ENCODE data around the gene TCF7L1.

Gene TCF7L1

DNA sequence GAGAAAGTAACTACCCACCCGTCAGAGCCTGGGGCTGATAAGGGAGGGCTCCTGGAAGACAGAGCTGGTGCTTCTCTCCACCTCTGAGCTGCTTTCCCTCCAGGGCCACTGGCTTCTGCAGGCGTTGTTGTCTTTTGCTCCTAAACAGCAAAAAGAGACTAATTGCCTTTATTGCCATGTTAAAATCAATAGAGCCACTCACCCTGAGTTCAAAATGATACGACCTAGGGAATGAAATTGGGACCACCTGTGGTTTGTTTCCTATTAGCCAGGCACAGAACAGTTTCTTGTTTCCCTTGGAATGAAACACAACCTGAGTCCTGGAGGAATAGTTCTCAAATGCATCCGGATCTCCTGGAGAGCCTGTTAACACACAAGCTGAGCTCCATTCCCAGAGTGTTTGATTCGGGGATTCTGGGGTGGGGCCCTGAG is 45.8 kb downstream of the TCF7L1 start:
- Histone ChIP-seq H3K9ac (ENCODE audit: low read depth, low read length) (no peak overlapping the region), H3K36me3 (ENCODE audit: insufficient read depth, low read length) (no peaks in the 10 kb centered on the region), H3K4me2 (ENCODE audit: low read length) (no peak overlapping the region), H3K27me3 (ENCODE audit: control insufficient read depth, insufficient read depth, low read length) (no peaks in the 10 kb centered on the region), H3K4me3 (ENCODE audit: low read length) (no peak overlapping the region), H3K9me3 (replicated peaks; ENCODE audit: low read length) (no peaks in the 10 kb centered on the region), H3K4me1 (ENCODE audit: control insufficient read depth, insufficient read depth, low read length) (peaks cover 38% of the 10 kb centered on the region)

DNA sequence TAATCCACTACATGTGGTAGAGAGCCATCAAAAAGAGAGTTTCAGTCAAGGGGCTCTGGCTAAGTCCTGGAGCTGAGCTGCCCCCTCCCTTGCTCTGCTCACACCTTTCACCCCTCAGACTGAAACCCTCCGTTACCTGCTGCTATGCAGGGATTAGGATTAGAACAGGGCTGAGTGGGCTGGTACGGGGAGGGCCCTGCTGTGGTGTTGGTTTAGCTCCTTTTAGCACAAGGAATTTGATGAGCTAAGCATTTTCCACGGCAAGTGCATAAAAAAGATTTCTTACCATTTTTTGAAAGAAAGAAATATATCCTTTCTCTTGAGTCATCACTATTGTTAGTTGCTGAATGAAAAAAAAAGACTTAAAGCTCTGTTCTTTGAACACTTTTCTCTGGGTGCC is 46.3 kb downstream of the TCF7L1 start:
- Histone ChIP-seq H3K9ac (ENCODE audit: low read depth, low read length) (no peak overlapping the region), H3K27me3 (ENCODE audit: control insufficient read depth, insufficient read depth, low read length) (no peaks in the 10 kb centered on the region), H3K4me2 (ENCODE audit: low read length) (no peak overlapping the region), H3K4me3 (ENCODE audit: low read length) (no peak overlapping the region), H3K9me3 (replicated peaks; ENCODE audit: low read length) (no peaks in the 10 kb centered on the region), H3K36me3 (ENCODE audit: insufficient read depth, low read length) (no peaks in the 10 kb centered on the region), H3K4me1 (ENCODE audit: control insufficient read depth, insufficient read depth, low read length) (peaks cover 41% of the 10 kb centered on the region)

DNA sequence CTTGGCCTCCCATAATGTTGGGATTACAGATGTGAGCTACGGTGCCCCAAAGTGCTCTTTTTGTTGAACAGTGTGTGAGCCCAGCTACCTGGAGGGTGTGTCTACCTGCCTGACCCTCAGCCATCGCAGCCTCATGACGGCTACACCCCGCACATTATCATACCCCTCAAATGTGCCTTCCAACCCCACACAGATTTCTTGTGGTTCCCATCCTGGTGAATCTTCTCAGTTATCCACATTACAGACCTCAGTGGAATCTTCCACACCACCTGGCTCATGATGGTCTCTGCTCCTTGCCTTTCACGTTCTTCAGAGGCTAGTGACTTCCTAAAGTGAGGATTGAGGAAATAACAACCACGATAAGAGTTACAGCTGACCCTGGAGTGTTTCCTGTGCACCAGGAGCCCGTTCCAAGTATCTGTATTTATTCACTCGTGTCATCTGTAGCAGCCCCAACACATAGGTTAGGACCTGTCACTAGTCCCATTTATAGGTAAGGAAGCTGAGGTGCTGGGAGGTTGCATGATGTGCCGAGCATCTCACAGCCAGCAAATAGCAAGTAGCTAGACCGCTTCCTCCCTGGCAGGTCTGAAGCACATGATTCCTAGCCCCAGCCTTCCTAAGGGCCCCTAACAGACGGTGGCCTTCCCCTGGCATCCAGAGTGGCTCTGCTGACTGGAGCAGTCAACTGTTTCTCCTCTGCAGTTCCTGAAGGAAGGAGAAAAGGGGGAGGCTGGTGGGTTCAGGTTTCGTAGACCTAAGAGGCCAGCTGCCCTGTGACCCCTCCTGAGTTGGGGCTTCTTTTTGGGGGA is 47.3 kb downstream of the TCF7L1 start:
- Histone ChIP-seq H3K4me2 (ENCODE audit: low read length) (no peak overlapping the region), H3K27me3 (ENCODE audit: control insufficient read depth, insufficient read depth, low read length) (no peaks in the 10 kb centered on the region), H3K9me3 (replicated peaks; ENCODE audit: low read length) (no peaks in the 10 kb centered on the region), H3K36me3 (ENCODE audit: insufficient read depth, low read length) (peaks cover 3% of the 10 kb centered on the region), H3K9ac (ENCODE audit: low read depth, low read length) (no peak overlapping the region), H3K4me3 (ENCODE audit: low read length) (no peak overlapping the region), H3K4me1 (ENCODE audit: control insufficient read depth, insufficient read depth, low read length) (peaks cover 34% of the 10 kb centered on the region)

DNA sequence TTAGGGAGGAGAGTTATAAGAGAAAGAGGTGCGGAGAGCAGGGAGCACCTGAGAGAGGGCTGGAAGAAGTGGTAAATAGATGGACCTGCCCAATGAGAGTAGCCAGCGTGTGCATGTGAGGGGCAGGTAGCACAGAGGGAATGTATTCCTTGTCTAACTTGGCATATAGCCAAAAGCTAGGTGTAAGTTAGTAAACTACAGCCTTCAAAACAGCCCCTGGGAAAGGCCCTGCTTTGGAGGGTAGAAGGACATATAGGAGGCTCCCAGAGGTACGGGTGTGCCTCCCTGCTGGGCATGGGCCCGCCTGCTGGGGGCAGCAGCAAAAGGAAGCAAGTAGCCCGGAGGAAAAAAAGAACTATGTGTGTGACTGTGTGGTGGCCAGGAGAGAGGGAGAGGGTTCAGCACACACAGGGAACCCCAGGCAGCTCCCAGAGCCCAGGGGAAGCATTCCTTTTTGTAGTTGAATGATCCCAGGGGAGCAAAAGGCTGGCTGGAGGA is 48.0 kb downstream of the TCF7L1 start:
- Histone ChIP-seq H3K4me3 (ENCODE audit: low read length) (no peak overlapping the region), H3K9ac (ENCODE audit: low read depth, low read length) (no peak overlapping the region), H3K27me3 (ENCODE audit: control insufficient read depth, insufficient read depth, low read length) (no peaks in the 10 kb centered on the region), H3K4me2 (ENCODE audit: low read length) (no peak overlapping the region), H3K36me3 (ENCODE audit: insufficient read depth, low read length) (peaks cover 3% of the 10 kb centered on the region), H3K4me1 (ENCODE audit: control insufficient read depth, insufficient read depth, low read length) (peaks cover 28% of the 10 kb centered on the region), H3K9me3 (replicated peaks; ENCODE audit: low read length) (no peaks in the 10 kb centered on the region)

DNA sequence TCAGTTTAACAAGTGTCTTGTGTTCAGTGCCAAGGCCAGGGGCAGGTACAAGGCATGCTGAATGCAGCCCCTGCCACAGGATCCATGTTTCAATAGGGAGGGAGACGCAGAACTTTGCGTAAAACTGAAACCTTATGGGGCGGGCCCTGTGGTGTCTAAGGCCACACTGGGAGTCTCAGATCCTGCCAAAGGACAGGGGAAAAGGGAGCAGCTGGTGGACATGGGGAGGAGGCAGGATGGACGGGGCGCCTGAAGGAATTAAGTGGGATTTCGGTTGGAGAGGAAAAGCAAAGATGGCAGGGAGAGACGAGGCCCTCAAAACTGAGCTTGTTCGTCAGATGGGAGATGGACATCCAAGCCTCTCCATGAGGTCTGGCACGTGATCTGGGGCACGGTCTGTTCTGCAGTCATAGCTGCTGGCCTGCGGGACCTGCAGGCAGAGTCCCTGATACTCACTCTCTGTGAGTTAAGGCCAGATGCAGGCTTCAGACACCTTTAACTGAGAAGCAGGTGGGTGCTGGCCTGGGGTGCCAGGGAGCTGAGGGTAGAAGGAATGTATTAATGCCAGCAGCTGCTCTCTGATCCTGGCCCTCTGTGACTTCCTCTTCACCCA is 48.8 kb downstream of the TCF7L1 start:
- Histone ChIP-seq H3K4me1 (ENCODE audit: control insufficient read depth, insufficient read depth, low read length) (peaks cover 25% of the 10 kb centered on the region), H3K9me3 (replicated peaks; ENCODE audit: low read length) (no peaks in the 10 kb centered on the region), H3K4me3 (ENCODE audit: low read length) (no peak overlapping the region), H3K36me3 (ENCODE audit: insufficient read depth, low read length) (peaks cover 3% of the 10 kb centered on the region), H3K4me2 (ENCODE audit: low read length) (no peak overlapping the region), H3K9ac (ENCODE audit: low read depth, low read length) (no peak overlapping the region), H3K27me3 (ENCODE audit: control insufficient read depth, insufficient read depth, low read length) (no peaks in the 10 kb centered on the region)

DNA sequence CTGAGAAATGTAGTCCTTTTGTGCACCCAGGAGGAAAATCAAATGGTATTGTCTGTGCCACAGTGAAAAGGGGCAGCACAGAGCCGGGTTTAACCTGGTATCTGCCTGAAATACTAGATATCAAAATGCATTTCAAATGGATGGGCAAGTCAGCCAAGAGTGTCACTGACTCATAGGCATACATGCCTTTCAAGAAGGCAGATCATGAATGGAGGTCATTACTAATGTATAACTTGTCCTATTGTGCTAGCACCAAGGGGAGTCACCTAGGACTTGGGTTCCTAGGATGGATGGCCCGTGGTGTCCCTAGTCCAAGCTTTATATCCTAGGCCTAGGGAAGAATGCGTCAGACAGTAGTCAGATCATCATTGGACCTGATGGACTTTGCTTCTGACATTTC is 49.9 kb downstream of the TCF7L1 start:
- Histone ChIP-seq H3K36me3 (ENCODE audit: insufficient read depth, low read length) (peaks cover 3% of the 10 kb centered on the region), H3K4me1 (ENCODE audit: control insufficient read depth, insufficient read depth, low read length) (peaks cover 22% of the 10 kb centered on the region), H3K27me3 (ENCODE audit: control insufficient read depth, insufficient read depth, low read length) (no peaks in the 10 kb centered on the region)

DNA sequence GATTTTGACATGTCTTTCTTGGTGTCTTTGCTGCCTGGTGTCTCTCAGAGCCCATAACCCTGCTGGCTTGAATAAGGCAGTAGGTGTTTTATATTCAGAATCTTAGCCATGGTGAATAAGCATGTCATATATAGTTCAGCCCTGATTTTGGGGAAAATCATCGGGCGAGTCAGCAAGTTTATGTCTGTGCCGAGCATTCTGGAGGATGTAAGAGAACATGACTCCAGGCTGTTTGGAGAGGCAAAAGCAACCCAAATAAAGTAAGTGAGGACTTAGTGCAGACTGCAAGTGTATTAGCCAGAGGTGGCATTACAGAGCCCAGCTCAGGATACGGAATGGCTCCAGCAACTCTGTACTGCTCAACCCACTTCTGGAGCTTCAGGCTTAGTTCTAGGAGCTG is 50.3 kb downstream of the TCF7L1 start:
- Histone ChIP-seq H3K4me3 (ENCODE audit: low read length) (no peak overlapping the region), H3K9me3 (replicated peaks; ENCODE audit: low read length) (no peaks in the 10 kb centered on the region), H3K27me3 (ENCODE audit: control insufficient read depth, insufficient read depth, low read length) (no peaks in the 10 kb centered on the region), H3K9ac (ENCODE audit: low read depth, low read length) (no peak overlapping the region), H3K4me2 (ENCODE audit: low read length) (peak overlapping the region; percentile 19), H3K4me1 (ENCODE audit: control insufficient read depth, insufficient read depth, low read length) (peaks cover 18% of the 10 kb centered on the region), H3K36me3 (ENCODE audit: insufficient read depth, low read length) (peaks cover 3% of the 10 kb centered on the region)

More for the DNA sequence above, 49.9 kb downstream of the TCF7L1 start:
- H3K9ac ChIP-seq (ENCODE audit: low read depth, low read length): no peak overlapping the region
- H3K4me3 ChIP-seq (ENCODE audit: low read length): no peak overlapping the region
- H3K9me3 ChIP-seq (replicated peaks; ENCODE audit: low read length): no peaks in the 10 kb centered on the region
- peak overlapping the region; percentile 19 for H3K4me2 ChIP-seq (ENCODE audit: low read length)

DNA sequence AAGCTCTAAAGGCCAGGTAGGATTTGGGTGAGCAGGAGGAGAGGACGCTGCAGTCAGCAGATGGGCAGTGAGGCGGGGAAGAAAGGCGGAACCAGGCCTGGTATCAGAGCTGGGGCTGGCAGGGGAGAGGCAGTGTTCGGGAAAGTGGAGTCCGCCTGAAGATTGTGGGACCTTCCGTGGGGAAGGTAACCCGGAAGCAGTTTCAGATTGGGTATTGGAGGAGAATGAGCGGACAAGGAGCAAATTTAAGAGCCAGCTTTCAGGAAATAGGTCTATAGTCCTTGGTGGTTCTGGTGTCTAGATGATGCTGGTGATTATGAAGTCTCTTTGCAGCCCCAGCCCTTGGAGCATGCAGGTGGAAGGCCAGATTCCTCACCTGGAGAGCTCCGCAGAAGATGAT is 51.0 kb downstream of the TCF7L1 start:
- Histone ChIP-seq H3K36me3 (ENCODE audit: insufficient read depth, low read length) (peaks cover 3% of the 10 kb centered on the region), H3K9ac (ENCODE audit: low read depth, low read length) (no peak overlapping the region), H3K9me3 (replicated peaks; ENCODE audit: low read length) (no peaks in the 10 kb centered on the region), H3K4me1 (ENCODE audit: control insufficient read depth, insufficient read depth, low read length) (peaks cover 22% of the 10 kb centered on the region), H3K4me3 (ENCODE audit: low read length) (no peak overlapping the region), H3K4me2 (ENCODE audit: low read length) (no peak overlapping the region), H3K27me3 (ENCODE audit: control insufficient read depth, insufficient read depth, low read length) (no peaks in the 10 kb centered on the region)

DNA sequence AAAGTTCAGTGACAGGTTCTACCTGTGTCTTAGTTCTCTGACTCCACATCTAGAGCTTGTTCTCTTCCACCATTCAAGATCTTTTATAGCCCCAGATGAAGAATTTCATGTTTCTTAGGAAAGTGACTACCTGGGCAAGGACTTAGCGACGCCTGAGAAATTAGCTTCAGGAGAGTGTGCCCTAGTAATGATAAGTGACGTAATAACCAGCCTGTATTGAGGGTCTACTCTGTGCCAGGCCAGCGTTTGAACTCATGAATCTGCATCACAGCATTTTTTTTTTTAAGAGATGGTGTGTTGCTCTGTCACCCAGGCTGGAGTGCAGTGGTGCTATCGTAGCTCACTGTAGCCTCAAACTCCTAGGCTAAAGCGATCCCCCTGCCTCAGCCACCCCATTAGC is 51.8 kb downstream of the TCF7L1 start:
- Histone ChIP-seq H3K27me3 (ENCODE audit: control insufficient read depth, insufficient read depth, low read length) (no peaks in the 10 kb centered on the region), H3K9ac (ENCODE audit: low read depth, low read length) (no peak overlapping the region), H3K4me3 (ENCODE audit: low read length) (no peak overlapping the region), H3K9me3 (replicated peaks; ENCODE audit: low read length) (no peaks in the 10 kb centered on the region), H3K4me1 (ENCODE audit: control insufficient read depth, insufficient read depth, low read length) (peaks cover 25% of the 10 kb centered on the region), H3K36me3 (ENCODE audit: insufficient read depth, low read length) (peaks cover 3% of the 10 kb centered on the region), H3K4me2 (ENCODE audit: low read length) (no peak overlapping the region)

DNA sequence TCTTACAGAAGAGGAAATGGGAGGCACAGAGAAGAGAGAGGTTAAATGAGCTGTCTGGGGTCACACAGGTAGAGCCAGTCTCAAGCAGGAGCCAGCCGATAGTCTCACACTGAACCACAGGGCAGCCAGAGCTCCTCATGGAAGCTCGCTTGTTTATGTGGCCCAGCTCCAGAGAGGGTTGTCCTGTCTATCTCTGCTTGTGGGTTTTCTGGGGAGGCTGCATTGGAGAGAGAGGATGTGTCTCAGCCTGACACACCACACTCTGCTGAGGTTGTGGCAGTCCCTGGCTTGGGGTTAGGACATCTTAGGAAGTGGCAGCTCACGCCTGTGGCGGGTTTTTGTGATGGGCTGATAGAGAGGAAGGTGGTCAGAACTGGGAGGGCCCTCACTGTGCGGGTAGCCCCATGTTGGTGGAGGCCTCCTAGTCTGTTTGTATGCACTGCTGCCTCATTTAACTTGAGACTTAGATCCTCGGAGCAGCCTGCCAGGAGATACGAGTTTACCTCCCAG is 52.3 kb downstream of the TCF7L1 start:
- Histone ChIP-seq H3K27me3 (ENCODE audit: control insufficient read depth, insufficient read depth, low read length) (no peaks in the 10 kb centered on the region), H3K9ac (ENCODE audit: low read depth, low read length) (no peak overlapping the region), H3K4me1 (ENCODE audit: control insufficient read depth, insufficient read depth, low read length) (peaks cover 25% of the 10 kb centered on the region), H3K4me2 (ENCODE audit: low read length) (no peak overlapping the region), H3K4me3 (ENCODE audit: low read length) (no peak overlapping the region), H3K36me3 (ENCODE audit: insufficient read depth, low read length) (peaks cover 3% of the 10 kb centered on the region), H3K9me3 (replicated peaks; ENCODE audit: low read length) (no peaks in the 10 kb centered on the region)

DNA sequence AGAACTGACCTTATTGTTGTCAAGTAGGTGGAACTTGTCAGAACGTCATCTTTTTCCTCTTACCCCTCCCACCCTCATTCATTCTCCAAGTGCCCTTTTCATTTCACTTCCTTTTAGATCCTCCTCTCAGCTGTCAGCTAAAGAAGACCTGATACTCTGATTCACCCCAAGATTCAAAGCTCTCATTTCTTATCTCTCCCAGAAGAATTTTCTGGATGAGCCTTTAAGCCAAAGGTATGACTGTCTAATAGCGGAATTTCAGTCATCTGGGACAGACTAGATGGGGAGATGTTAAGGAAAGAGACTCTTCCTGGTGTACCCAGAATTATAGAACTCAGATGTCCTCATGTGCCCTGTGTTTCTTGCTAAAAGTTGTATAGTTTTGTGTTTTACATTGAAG is 53.9 kb downstream of the TCF7L1 start:
- peaks cover 25% of the 10 kb centered on the region for H3K4me1 ChIP-seq (ENCODE audit: control insufficient read depth, insufficient read depth, low read length)

More for the DNA sequence above, 53.9 kb downstream of the TCF7L1 start:
- Histone ChIP-seq H3K4me2 (ENCODE audit: low read length) (no peak overlapping the region), H3K9me3 (replicated peaks; ENCODE audit: low read length) (no peaks in the 10 kb centered on the region), H3K4me3 (ENCODE audit: low read length) (no peak overlapping the region), H3K27me3 (ENCODE audit: control insufficient read depth, insufficient read depth, low read length) (no peaks in the 10 kb centered on the region), H3K36me3 (ENCODE audit: insufficient read depth, low read length) (peaks cover 3% of the 10 kb centered on the region), H3K9ac (ENCODE audit: low read depth, low read length) (no peak overlapping the region)

Data from skeletal muscle satellite cell (primary cell).